Glutamatergic neuron (in vitro differentiated cells): Measurements from ENCODE around the gene PAPSS1. TPM values are rescaled to one million over a fixed set of nuclear protein-coding genes. Genes with fewer than 3 reads are reported as not detected.

ENCODE experiments used
- DNase-seq: peaks from one replicate; pipeline ENCODE4 v3.0.0; 2022
- H3K27ac Mint-ChIP-seq: one replicate; pipeline ENCODE4 v1.8.0; 2020; ENCODE audit warnings: mild to moderate bottlenecking, mixed read lengths, inconsistent platforms; ENCODE audit not compliant: unreplicated experiment
- H3K27me3 Mint-ChIP-seq: one replicate; pipeline ENCODE4 v1.8.0; 2020; ENCODE audit warnings: mild to moderate bottlenecking, moderate library complexity, mixed read lengths, inconsistent platforms; ENCODE audit not compliant: unreplicated experiment
- H3K36me3 Mint-ChIP-seq: one replicate; pipeline ENCODE4 v1.8.0; 2020; ENCODE audit warnings: mild to moderate bottlenecking, mixed read lengths, inconsistent platforms; ENCODE audit not compliant: unreplicated experiment
- H3K4me1 Mint-ChIP-seq: one replicate; pipeline ENCODE4 v1.8.0; 2020; ENCODE audit warnings: mild to moderate bottlenecking, low read depth, mixed read lengths, inconsistent platforms; ENCODE audit not compliant: unreplicated experiment
- H3K4me3 Mint-ChIP-seq: one replicate; pipeline ENCODE4 v1.8.0; 2020; ENCODE audit warnings: mild to moderate bottlenecking, mixed read lengths, inconsistent platforms; ENCODE audit not compliant: unreplicated experiment
- H3K9me3 Mint-ChIP-seq: one replicate; pipeline ENCODE4 v1.8.0; 2020; ENCODE audit warnings: mild to moderate bottlenecking, moderate library complexity, mixed read lengths, inconsistent platforms; ENCODE audit not compliant: unreplicated experiment
- CTCF ChIP-seq: fragments of 200-600 bp; sonication (generic); IDR thresholded peaks from one replicate; pipeline ENCODE4 v1.5.0; 2021; ENCODE audit not compliant: partially characterized antibody, unreplicated experiment
- total RNA-seq: library from RNA; stranded (reverse); fragmentation: NEBNext Ultra II Directional; extraction: Animal tissue kit (Norgen Biotek cat#: 25700); gene quantifications from one replicate; pipeline ENCODE4 v1.2.1, GENCODE V29; 2021; ENCODE audit not compliant: unreplicated experiment

PAPSS1 gene
- total RNA-seq, 1 donor from 2014 or later, result 105 TPM

- Mint-ChIP-seq H3K4me3 (no peak overlapping the region), H3K27ac (no peak overlapping the region), H3K36me3 (no peaks in the 10 kb centered on the region), H3K4me1 (no peaks in the 10 kb centered on the region), H3K9me3 (no peaks in the 10 kb centered on the region), H3K27me3 (peaks cover 2% of the 10 kb centered on the region)
- DNase-seq, result no peak
- TF ChIP-seq CTCF, result no peak
Observed at GRCh38 chr4:107600983-107601382, 119.1 kb downstream of the PAPSS1 start.

DNA sequence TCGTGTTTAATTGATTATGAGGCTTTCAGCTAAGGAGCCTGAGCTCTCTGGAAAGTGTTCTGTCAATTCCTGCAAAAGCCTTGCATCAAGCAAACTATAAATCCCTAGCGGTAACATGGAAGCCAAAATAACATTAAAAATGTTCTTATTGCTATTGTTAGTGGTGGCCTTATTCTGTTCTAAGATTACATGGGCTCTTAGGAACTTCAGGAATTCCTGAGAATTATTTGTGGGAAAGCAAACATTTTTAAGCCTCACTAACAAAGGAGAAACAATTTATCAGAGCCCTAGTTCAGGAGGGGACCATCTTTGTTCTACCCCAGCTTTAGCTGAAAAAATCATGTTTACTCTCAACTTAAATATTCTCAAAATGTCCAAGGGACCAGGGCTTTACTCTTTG lies 119.6 kb downstream of the PAPSS1 start:
- no peak for TF ChIP-seq CTCF
- H3K4me1 Mint-ChIP-seq, result no peaks in the 10 kb centered on the region
- H3K27ac Mint-ChIP-seq, result no peak overlapping the region
- H3K4me3 Mint-ChIP-seq, result no peak overlapping the region
- H3K36me3 Mint-ChIP-seq, result no peaks in the 10 kb centered on the region
- H3K27me3 Mint-ChIP-seq, result peaks cover 2% of the 10 kb centered on the region
- DNase-seq, result no peak
- H3K9me3 Mint-ChIP-seq, result no peaks in the 10 kb centered on the region

DNA sequence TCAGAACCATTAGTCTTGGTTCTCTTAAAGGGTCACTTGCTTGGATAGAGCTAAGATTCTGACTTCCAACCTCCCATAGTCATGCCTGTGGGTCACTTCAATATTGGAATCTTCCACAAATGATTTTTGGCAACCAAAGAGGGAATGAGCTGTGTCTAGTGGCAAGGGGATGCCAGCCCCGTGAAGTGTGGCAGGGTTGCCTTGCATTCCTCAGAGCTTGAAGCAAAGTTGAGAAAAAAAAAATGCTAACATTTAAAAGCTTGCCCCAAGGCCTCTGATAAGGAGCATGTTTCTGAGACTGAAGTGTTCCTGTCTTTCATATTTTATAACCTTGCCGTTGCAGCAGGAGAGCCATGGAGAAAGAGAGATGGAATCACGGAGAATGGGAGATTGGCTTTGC lies 120.2 kb downstream of the PAPSS1 start:
- no peaks in the 10 kb centered on the region for H3K4me1 Mint-ChIP-seq
- no peak overlapping the region for H3K27ac Mint-ChIP-seq
- peaks cover 2% of the 10 kb centered on the region for H3K27me3 Mint-ChIP-seq
- H3K4me3 Mint-ChIP-seq, result no peak overlapping the region
- no peak for DNase-seq
- H3K36me3 Mint-ChIP-seq, result no peaks in the 10 kb centered on the region
- TF ChIP-seq CTCF, result no peak
- no peaks in the 10 kb centered on the region for H3K9me3 Mint-ChIP-seq

- Mint-ChIP-seq H3K27me3 (peaks cover 1% of the 10 kb centered on the region), H3K4me3 (no peak overlapping the region), H3K36me3 (peaks cover 4% of the 10 kb centered on the region), H3K9me3 (peaks cover 3% of the 10 kb centered on the region), H3K27ac (no peak overlapping the region), H3K4me1 (no peaks in the 10 kb centered on the region)
- no peak for DNase-seq
- TF ChIP-seq CTCF, result no peak
Observed at GRCh38 chr4:107593230-107593629, 126.8 kb downstream of the PAPSS1 start.

DNA sequence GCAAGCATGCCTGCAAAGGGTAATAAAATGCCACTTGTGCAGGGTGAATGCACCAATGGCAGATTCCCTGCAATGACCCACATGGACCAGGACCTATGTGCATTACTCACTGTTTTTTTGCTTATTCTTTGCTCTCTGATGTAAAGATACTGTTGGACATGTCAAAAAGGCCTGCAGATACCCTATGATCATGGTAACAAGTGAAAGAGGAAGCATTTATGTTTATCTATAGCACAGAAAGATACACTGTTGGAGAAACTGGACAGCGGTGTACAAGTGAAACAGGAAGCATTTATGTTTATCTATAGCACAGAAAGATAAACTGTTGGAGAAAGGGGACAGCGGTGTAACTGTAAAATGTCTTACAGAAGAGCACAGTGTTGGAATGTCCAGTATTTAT lies 127.5 kb downstream of the PAPSS1 start:
- no peak overlapping the region for H3K4me3 Mint-ChIP-seq
- H3K4me1 Mint-ChIP-seq, result no peaks in the 10 kb centered on the region
- no peak overlapping the region for H3K27ac Mint-ChIP-seq
- TF ChIP-seq CTCF, result no peak
- DNase-seq, result no peak
- no peaks in the 10 kb centered on the region for H3K27me3 Mint-ChIP-seq
- H3K9me3 Mint-ChIP-seq, result peaks cover 3% of the 10 kb centered on the region
- peaks cover 4% of the 10 kb centered on the region for H3K36me3 Mint-ChIP-seq
